Ovary (tissue), 3 donors: ENCODE results near the gene GHR.

Source experiments
- CTCF ChIP-seq, 3 donors: fragments of 450-650 bp in 2 of 3; fragments of 200-600 bp in 1 of 3; IDR thresholded peaks; one replicate each; pipeline versions ENCODE4 v1.5.1 to v1.8.0; 2016 to 2022; ENCODE audit warnings: antibody characterized with exemption in 3 of 3, mild to moderate bottlenecking in 1 of 3
- POLR2A ChIP-seq: fragments of 450-650 bp; IDR thresholded peaks from one replicate; pipeline ENCODE4 v1.6.1; 2017; ENCODE audit warnings: antibody characterized with exemption, mild to moderate bottlenecking, moderate library complexity
- donor health status: DM: no; HTN: no; CAD: no.

GRCh38 chr5:42677156-42677842 lies 254.1 kb downstream of the GHR start:
- TF ChIP-seq CTCF (IDR thresholded peaks at IDR 0.05), result no peak
- no peak for TF ChIP-seq POLR2A
